ENCODE data around the gene BHLHA15.

The BHLHA15 gene

DNA sequence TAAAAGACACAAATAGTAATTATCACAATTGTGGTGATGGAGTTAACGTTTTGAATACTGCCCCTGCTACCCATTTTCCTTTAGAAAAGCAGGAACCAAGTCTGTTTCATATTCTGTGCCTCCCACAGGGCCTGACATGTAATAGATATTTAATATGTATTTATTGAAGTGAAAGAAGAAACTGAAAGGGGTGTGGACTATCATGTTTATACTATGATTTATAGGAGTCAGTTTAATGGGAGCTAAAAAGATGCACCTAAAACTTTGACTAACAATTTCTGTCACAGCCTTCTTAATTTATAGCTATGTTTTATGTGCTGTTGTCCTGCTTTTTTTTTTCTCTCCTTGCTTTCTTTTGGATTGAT, 24.1 kb upstream of the BHLHA15 start:
- DNase-seq (ENCODE audit: low read depth): no peak

DNA sequence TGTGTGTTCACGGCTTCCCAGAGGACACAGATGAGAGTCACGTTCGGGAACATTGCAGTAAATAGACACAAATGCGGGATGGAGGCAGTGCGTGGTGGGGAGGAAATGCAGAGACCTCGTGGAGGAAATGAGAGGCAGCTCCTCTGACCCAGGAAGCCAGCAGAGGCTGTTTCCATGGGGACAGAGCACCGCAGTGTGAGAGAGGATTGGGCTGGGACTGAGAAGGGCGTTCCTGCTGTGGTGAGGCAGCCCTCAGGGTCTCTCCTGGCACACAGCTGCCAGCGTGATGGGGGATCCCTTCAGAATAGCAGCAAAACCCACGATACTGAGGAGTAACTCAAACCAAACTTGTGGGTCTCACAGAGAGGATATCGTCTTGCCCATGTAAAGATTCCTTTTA, 21.7 kb upstream of the BHLHA15 start:
- no peak for DNase-seq (ENCODE audit: low read depth)

DNA sequence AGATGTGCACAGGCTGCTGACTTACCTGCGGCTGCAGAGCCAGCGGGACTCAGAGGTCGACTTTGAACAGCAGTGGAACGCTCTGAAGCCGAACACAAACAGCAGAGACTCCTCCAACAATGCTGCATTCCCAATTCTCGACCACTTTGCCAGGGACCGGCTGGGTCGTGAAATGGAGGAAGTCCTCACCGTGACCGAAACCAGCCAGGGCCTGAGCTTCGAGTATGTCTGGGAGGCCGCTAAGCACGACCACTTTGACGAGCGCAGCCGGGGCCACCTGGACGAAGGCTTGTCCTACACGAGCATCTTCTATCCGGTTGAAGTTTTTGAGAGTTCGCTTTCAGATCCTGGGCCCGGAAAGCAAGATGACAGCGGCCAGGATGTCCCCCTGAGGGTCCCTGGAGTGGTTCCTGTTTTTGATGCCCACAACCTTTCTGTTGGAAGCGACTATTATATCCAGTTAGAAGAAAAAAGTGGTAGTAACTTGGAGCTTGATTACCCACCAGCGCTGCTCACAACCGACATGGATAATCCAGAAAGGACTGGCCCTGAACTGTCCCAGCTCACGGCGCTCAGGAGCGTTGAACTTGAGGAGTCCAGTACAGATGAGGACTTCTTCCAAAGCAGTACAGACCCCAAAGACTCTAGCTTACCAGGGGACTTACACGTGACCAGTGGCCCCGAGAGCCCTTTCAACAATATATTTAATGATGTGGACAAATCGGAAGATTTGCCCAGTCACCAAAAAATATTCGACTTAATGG, 19.4 kb upstream of the BHLHA15 start:
- DNase-seq (ENCODE audit: low read depth): no peak

DNA sequence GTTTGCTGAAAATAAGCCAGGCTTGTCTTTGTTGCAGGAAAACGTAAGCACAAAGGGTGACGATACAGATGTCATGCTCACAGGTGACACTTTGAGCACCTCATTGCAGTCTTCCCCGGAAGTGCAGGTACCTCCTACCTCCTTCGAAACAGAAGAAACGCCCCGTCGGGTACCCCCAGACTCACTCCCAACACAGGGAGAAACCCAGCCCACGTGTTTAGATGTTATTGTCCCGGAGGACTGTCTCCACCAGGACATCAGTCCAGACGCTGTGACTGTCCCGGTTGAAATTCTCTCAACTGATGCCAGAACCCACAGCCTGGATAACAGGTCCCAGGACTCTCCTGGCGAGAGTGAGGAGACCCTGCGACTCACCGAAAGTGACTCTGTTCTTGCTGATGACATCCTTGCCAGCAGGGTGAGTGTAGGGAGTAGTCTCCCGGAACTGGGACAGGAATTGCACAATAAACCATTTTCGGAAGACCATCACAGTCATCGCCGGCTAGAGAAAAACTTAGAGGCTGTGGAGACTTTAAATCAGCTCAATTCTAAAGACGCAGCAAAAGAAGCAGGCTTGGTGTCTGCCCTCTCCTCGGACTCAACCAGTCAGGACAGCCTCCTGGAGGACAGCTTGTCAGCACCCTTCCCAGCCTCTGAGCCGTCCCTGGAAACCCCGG, 18.3 kb upstream of the BHLHA15 start:
- DNase-seq (ENCODE audit: low read depth): no peak

DNA sequence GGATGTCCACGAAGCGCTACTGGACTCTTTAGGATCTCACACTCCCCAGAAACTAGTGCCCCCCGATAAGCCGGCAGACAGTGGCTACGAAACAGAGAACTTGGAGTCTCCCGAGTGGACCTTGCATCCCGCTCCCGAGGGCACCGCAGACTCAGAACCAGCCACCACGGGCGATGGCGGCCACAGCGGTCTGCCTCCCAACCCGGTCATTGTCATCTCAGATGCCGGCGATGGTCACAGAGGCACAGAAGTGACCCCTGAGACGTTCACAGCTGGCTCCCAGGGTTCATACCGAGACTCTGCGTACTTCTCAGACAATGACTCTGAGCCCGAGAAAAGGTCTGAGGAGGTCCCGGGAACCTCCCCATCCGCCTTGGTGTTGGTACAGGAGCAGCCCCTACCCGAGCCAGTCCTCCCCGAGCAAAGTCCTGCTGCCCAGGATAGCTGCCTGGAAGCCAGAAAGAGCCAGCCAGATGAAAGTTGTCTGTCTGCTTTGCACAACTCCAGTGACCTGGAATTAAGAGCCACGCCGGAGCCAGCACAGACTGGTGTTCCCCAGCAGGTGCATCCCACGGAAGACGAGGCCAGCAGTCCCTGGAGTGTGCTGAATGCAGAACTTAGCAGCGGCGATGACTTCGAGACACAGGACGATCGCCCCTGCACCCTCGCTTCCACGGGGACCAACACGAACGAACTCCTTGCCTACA, 17.6 kb upstream of the BHLHA15 start:
- DNase-seq (ENCODE audit: low read depth): no peak

DNA sequence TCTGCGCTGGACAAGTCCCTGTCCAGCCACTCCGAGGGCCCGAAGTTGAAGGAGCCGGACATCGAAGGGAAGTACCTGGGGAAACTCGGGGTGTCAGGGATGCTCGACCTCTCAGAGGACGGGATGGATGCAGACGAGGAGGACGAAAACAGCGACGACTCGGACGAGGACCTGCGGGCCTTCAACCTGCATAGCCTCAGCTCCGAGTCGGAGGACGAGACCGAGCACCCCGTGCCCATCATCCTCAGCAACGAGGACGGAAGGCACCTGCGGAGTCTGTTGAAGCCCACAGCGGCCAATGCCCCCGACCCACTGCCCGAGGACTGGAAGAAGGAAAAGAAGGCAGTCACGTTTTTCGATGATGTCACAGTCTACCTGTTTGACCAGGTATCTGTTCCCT, 17.1 kb upstream of the BHLHA15 start:
- DNase-seq (ENCODE audit: low read depth): no peak

DNA sequence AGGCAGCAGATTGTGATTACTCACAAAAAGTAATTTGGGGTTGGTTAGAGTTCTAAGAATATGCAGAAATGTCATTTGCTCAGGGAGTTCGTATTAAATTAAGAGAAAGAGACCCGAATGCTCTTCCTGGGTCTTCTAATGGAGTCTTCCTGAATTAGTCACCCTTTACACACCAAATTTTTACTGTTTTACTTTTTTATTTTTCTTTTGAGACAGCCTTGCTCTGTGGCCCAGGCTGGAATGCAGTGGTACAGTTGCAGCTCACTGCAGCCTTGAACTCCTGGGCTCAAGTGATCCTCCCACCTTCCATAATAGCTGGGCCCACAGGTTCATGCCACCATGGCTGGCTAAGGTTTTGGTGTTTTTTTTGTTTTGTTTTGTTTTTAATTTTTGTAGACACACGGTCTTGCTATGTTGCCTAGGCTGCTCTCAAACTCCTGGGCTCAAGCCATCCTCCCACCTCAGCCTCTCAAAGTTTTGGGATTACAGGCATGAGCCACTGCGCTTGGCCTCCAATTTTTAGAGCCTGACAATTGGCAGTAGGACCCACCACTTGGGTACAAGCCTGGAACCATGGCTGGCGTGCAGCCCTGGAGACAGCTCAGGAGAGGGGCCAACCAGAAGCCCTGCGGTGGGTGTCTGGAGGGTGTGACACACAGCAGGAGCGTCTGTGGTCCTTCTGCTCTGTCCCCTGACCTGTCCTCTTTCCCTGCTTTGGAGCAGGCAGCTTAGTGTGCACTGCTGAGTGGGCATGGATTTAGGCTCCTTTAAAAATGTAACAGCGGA, 16.4 kb upstream of the BHLHA15 start:
- DNase-seq (ENCODE audit: low read depth): no peak

DNA sequence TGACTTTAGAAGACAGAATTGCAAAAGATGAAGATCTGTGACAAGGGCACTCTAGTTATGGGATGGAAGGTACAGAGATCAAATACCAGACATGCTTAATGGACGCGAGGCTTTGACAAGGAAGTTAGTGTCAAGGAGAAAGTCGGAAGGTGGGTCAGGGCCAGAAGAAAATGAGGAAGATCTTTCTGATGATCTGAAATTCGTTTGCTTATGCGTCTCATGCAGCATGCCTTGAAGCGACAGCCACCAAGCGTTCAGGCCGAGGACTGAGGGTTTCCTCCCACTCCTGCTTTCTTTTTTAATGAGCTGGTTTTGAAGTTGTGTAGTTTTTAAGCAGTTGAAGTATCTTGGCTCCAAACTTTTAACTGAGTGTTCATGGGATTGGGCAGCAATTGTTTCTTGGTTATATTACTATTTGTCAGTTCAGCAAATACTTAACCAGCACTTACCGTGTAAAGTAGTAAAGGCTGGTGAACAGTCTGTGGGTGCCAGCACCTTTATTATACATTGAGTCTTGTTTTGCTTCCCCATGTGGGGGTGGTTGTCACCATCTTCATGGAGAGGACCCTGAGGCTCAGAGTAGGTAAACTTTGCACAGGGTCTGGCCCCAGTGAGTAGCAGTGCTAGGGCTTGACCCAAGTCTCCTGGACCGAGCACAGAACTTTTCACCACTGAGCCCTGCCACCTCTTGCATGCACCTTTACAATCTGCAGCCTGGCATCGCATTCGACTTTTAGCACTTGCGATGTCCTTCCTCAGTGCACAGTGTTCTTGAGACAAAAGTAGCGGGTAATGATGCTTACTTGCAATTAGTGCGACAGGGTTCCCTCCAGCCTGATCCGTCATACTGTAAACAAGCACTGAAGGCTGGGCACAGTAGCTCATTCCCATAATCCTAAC, 14.3 kb upstream of the BHLHA15 start:
- no peak for DNase-seq (ENCODE audit: low read depth)

DNA sequence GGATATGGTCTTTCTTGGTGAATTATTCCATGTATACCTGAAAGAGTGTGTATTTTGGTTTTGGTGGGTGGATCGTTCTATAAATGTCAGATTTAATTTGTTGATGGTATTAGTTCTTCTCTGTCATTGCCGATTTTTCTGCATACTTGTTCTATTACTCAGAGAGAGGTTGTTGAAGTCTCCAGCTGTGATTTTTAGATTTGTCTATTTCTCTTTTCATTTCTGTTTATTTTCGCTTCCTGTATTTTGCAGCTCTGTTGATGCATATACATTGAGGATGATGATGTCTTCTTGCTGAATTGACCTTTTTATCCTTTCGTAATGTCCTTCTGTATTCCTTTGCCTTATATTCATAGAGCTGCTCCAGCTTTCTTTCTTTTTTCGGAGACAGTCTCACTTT, 12.1 kb upstream of the BHLHA15 start:
- DNase-seq (ENCODE audit: low read depth): no peak

DNA sequence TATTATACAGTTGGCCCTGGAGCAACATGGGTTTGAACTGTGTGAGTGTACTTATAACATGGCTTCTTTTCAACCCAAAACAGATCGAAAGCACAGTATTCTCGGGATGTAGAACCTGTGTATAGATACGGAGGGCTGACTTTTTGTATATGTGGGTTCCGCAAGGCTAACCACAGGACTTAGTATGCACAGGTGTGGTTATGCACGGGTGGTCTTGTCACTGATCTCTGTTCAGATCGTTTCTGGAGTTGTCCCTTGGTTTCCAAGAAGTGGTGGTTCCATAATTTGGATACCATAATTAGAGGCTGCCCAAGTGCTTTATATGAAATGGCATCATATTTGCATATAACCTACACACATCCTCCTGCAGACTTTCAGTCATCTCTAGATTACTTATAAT, 10.9 kb upstream of the BHLHA15 start:
- no peak for DNase-seq (ENCODE audit: low read depth)

DNA sequence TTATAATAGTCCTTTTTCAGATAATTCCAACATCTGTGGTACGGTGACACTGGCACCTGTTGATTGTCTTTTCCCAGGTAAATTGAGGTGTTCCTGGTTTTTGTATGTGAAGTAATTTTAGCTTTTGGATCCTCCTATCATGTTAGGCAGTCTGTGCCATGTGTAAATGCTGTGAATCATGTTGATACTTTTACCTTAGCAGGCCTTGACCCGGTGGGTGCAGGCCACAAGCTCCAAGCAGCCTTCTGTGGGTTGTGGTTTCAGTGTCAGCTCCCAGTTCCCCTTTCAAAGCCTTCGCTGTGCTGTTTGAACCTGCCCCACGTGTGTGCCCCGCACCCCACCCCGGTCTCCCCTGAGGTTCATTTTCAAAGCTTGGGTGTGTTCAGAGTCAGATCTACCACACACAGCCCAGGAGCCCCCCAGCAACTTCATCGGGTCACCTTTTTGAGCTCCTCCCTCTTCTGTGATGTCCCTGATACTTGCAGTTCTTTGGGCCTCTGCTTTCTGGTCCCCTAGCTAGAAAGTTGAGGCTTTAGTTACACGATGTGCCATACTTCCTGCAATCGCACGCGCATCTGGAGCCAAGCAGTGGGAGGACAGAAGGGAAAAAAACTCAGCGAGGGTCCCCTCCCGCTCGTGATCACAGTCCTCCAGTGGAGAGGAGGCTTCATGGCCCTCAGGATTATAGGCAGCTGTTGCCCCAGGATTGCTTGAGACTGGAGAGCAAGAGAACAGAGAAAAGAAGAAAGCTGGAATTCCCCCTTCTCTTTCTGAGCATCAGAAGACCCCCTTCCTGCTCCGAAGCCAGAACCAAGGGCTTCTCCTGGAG, 8.7 kb upstream of the BHLHA15 start:
- peak; percentile 71 for DNase-seq (ENCODE audit: low read depth)

DNA sequence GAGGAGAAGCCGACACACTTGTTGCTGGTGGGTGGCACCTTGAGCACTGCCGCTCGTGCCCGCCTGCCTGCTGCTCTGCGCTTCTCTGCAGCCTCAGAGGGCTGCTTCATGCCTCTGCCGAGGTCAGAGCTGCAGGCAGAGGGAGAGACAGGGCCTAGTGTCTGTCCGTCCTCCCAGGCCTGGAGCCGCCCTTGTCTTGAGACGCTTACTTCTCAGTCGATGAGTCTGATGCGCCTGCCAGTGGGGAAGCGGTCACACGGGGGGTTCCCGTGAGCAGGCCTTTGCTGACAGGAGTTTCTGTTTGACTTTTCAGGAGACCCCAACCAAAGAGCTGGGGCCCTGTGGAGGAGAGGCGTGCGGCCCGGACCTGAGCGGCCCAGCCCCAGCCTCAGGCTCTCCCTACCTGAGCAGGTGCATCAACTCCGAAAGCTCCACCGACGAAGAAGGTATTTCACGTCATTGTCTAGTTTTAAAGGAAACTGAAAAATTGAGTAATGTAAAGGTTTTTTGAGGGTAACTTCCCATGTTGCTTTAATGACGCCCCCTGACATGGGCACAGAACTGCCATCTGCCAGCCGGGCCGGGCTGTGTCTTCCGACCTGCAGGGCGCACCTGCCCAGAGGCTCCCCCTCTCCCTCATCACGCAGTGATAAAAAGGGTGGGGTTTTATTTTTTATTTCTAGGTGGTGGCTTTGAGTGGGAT, 7.8 kb upstream of the BHLHA15 start:
- DNase-seq (ENCODE audit: low read depth): no peak

DNA sequence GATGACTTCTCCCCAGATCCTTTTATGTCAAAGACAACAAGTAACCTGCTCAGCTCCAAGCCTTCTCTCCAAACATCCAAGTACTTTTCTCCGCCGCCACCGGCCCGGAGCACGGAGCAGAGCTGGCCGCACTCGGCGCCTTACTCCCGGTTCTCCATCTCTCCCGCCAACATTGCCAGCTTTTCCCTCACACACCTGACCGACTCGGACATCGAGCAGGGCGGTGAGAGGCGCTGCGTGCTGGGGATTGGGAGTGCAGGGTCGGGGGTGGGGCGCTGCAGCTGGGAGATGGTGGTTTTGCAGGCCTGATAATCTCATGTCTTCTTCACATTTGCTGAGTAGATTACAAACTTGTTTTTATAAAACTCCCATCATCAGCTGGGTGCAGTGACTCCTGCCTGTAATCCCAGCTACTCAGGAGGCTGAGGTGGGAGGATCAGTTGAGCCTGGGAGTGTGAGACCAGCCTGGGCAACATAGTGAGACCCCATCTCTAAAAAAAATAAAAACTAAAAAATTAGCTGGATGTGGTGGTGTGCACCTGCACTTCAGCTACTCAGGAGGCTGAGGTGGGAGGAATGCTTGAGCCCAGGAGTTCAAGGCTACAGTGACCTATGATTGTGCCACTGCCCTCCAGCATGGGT, 7.2 kb upstream of the BHLHA15 start:
- DNase-seq (ENCODE audit: low read depth): no peak

DNA sequence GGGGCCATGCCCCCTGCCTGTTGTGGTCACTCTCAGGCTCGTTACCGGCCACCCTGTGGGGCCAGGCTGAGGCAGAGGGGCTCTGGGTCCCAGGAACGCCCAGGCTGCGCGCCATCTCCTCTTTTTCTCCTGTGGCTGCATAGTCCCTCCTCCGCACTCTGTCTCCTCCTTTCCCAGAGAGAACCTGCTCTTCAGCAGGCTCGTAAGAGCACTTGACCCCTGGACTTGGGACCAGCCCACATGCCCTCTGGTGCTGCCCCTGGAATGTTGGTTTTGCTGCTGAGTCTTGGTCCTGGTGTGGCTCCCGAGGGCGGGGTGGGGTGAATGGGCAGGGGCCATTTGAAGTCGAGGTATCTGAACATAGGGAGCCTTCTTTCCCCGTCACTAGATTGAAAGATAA, 6.6 kb upstream of the BHLHA15 start:
- no peak for DNase-seq (ENCODE audit: low read depth)

DNA sequence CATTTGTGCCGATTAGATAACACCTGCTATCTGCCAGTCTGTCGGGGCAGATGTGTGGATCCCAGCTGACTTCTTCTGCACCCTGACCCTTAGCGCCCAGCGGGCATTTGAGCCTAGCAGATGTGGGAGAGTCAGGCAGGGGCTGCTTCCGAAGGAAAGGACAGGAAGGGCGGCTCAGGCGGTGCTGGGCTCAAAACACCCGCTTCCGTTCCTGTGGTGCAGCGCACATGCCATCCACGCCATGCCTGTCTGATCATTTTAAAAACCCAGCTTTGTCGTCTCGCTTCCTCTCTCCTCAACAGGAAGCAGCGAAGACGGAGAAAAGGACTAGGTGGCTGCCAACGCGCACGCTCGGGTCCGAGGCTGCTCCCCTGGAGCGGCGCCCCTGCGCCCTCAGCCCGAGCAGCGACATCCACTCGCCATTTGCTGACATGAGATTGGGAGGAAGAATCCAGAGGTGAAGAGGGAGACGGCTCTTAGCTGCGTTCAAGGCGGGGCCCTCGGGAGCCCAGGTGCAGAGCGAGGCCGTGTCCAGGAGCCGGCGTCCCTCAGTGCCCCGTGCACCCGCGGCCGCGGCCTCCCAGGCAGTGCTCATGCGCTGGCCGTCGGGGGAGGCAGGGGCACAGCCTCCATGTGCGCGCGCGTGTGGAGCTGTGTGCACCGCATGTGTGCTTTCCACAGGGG, 5.9 kb upstream of the BHLHA15 start:
- no peak for DNase-seq (ENCODE audit: low read depth)

DNA sequence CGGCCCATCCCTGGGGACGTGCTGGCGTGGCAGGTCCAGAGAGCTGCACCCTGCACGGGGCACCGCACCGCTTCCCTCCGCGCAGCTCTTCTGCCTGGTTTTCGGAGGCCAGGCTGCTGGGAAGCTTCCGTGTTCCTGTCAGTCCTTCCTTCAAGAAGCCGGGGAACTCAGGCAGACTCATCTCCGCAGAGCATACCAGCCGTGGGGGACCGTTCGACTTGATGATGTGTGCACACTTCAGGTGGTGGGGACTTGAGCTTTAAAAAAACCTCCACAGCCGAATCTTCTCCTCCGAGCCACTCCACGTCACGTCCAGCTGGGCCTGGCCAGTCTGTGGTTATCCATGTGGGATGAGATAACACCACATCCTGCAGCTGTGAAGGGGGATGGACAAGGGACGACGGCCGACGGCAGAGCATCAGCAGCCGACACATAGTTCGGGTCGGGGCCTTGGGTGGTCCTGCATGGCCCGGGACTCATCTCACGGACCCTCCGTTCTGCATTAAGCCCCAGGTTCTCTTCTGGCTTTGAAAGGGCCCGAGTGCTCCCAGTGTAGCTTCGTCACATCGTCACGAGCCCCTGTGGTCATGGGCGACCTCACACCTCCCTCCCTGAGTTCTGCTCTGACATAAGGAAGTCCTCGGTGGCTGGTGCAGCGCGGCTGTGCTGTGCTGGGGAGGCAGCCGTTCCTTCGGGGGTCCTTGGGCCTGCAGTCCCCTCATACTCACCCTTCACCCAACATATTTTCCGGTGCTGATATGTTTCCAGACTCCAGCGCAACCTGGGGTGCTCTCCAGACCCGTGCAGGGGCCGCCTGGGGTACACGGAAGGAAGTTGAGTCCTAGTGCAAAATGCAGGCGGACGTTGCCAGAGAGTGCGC, 4.5 kb upstream of the BHLHA15 start:
- no peak for DNase-seq (ENCODE audit: low read depth)

DNA sequence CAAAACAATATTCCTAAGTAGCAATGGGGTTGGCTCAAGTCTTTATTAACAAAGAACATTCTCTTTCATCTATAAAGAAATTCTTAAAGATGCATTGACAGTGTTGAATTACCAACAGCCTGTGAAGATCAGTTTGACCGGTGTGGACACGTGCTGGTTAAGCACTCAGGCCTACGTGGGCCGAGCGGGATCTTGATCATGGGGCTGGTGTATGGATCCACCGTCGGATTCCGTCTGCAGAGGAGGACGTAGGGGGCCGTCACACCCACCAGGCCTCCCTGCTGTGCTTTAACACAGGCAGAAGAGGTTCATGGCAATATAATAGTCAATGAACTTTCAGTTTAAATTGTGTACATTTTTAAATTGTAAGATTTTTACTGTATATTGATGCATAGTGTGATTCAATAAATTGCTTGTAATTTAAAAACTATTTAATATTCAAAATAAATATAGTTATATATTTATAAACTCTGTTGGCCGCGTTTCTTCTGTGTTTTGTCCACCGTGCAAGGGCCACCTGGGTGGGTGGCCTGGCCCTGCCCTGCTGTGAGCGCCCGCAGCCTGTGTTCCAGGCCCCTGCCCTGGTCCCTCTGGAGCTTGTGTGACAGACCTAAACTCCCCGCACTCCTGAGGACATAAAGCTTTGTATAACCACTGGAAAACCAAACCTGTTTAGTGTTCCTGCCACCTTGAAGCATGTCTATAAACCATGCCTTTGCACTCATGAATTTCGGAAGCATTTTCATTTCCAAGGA, 1.9 kb upstream of the BHLHA15 start:
- DNase-seq (ENCODE audit: low read depth): no peak
